ENCODE results near the gene ZNF470.

ZNF470 gene

DNA sequence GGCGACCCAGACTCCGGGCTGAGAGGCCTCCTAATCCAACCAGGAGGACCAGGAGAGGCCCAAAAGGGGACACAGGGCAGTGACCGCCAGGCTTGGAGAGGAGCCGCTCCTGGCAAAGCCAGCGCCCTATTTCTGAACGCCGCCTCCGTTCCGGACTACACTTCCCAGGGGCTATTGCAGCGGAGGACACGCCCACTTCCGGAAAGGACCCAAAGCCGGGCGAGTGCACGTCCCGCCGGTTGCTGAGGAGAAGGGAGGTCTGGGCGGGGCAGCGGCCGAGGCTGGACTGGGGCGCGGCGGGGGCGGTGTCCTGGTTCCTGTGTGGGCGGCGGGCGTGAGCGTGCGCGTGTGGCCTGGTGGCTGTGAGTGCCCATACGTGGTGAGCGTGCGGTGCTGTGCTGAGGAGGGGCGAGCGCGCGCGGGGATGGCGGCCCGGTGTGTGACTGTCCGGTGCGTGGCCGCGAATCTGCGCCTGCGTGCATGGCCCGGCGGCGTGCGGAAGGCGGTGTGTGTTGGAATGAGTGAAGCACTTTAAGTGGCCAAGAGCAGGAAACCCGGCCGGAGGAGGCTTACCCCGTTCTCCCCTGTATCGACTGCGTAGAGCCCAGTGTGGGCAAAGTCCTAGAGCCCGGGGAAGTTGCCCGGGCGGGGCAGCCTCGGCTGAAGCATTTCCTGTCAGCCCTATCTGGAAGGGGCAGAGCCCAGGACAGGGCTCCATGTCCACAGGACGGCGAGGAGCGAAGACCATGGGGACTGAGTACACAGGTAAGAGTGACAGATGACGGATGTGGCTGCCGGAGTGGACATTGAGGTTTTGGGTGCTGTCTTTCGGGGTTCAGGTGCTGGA lies at the start of gene ZNF470:
Gene ZNF470 (plus strand): TSS at position 195 of the 847 bp plus-strand sequence. CDS start 2,844 bp downstream, outside the sequence.
- DNase-seq (ENCODE audit: low spot score) = peak; percentile 53
- no peak for FAIRE-seq

DNA sequence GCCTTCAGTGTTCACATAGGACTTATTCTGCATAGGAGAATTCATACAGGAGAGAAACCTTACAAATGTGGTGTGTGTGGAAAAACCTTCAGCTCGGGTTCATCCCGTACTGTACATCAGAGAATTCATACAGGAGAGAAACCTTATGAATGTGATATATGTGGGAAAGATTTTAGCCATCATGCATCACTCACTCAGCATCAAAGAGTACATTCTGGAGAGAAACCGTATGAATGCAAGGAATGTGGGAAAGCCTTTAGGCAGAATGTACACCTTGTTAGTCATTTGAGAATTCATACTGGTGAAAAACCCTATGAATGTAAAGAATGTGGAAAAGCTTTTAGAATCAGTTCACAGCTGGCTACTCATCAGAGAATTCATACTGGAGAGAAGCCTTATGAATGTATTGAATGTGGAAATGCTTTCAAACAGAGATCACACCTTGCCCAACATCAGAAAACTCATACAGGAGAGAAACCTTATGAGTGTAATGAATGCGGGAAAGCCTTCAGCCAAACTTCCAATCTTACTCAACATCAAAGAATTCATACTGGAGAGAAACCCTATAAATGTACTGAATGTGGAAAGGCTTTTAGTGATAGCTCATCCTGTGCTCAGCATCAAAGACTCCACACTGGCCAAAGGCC lies 41.9 kb upstream of the ZNF470 start:
- no peak for FAIRE-seq
- DNase-seq (ENCODE audit: low spot score) = no peak

DNA sequence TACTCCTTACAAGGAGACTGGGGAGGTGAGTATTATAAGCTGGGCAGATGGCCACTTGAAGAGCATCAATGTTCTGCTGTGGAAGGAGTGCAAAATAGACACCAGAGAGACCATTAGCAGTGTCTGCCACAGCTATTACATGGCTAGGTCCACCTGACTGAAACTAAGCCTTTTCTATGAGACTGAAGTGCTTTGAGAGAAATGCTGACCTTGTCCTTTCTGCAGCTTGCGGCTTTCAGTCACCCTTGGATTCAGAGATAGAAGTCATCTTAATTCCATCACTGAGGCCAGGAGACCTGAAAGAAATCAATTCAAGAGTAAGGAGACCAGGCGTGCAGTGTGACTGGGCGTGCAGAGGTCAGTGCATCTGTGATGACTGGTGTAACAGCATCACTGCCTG lies 29.8 kb upstream of the ZNF470 start:
- no peak for FAIRE-seq

DNA sequence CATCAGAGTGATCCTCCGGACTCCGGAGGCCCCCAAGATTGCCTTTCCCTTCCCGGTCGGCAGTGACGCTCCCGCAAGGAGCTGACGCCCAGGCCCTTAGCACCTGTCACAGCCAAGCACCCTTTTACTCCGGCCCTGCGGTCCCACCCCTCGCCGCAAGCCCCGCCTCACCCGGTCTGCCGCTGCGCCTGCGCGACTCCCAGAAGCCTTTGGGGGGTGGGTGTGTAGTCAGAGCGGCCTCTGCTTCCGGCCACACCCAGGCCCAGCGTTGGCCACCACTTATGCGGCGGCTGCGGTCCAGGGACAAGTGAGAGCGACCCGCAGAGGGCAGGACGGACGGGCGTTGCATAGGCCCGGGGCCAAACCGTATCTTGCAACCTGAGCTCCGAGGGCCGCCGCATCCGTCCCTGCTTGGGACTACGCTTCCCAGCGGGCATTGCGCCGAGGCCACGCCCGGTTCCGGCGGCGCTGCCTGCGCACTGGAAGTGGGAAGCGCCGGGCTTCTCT lies 29.0 kb upstream of the ZNF470 start:
- peak; percentile 66 for DNase-seq (ENCODE audit: low spot score)

More for the DNA sequence above, 29.8 kb upstream of the ZNF470 start:
- no peak for DNase-seq (ENCODE audit: low spot score)

DNA sequence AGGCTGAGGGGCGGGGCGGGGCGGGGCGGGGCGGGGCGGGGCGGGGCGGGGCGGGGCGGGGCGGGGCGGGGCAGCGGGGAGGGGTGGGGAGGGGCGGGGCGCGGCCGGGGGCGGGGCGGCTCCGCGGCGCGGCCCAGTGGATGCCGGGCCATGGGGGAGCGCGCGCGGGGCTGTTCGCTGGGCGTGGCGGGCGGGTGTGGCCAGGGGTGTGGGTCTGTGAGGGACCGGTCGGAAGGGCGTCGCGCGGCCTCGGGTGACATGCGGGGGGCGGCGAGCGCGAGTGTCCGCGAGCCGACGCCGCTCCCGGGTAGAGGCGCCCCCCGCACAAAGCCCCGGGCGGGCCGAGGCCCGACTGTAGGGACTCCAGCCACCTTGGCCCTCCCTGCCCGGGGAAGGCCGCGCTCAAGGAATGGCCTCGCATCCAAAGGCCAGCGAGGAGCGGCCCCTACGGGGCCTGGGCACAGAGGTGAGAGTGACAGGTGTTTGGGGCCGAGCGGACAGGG lies 28.5 kb upstream of the ZNF470 start, which contains the start of gene ZFP28:
Gene ZFP28 (plus strand): TSS at position 188 of the 503 bp plus-strand sequence. CDS start 71 bp downstream, at position 259.
- no peak for DNase-seq (ENCODE audit: low spot score)
- no peak for FAIRE-seq

More for the DNA sequence above, 29.0 kb upstream of the ZNF470 start:
- FAIRE-seq = no peak

DNA sequence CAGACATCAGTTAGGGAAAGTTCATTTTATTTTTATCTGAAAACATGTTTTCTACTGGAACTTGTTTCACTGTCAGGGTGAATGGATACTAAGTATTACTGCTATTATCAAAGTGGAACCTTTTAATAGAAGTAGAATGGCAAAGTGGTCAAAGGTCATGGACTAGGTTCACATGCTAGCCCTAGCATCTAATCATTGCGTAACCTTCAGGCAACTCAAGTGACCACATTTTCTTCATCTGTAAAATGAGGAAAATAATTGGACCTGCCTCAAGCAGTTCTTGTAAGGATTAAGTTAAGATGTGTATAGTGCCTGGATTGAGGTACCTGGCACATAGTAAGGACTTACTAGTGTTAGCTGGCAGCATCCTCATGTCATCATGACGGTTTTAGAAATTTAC lies 23.5 kb upstream of the ZNF470 start:
- DNase-seq (ENCODE audit: low spot score) = no peak
- FAIRE-seq = no peak

DNA sequence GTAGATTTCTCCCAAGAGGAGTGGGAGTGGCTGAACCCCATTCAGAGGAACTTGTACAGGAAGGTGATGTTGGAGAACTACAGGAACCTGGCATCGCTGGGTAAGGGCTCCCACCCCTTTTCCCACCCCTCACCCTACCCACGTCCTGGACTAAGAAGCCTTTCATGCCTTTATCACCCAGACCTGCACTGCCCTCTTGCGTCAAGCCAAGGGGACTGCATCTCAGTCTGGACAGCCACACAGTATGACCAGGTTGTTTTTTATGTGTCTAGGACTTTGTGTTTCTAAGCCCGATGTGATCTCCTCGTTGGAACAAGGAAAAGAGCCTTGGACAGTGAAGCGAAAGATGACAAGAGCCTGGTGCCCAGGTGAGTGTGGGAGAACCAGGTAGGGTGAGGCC lies 19.7 kb upstream of the ZNF470 start:
- no peak for FAIRE-seq
- DNase-seq (ENCODE audit: low spot score) = no peak

DNA sequence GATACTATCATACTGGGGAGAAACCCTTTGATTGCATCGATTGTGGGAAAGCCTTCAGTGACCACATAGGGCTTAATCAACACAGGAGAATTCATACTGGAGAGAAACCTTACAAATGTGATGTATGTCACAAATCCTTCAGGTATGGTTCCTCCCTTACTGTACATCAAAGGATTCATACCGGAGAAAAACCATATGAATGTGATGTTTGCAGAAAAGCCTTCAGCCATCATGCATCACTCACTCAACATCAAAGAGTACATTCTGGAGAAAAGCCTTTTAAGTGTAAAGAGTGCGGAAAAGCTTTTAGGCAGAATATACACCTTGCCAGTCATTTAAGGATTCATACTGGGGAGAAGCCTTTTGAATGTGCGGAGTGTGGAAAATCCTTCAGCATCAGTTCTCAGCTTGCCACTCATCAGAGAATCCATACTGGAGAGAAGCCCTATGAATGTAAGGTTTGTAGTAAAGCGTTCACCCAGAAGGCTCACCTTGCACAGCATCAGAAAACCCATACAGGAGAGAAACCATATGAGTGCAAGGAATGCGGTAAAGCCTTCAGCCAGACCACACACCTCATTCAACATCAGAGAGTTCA lies 12.9 kb upstream of the ZNF470 start:
- FAIRE-seq (no peak), DNase-seq (ENCODE audit: low spot score) (no peak)

DNA sequence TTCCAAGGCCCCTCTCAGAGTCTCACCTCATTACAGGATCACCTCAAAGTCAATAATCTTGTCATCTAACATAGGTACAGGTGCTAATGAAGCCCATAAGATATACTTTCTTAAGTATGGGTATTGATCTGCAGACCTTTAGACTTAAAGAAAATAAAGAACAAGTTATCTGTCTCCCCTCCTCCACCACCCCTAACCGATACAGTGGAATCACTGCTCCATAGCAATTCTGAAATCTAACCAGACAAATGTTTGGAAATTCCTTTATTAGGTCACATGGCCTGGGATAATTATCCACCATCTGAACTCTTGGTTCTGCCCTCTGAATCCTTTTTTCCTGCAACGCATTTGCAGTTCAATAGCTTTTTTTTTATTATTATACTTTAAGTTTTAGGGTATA lies 4.5 kb upstream of the ZNF470 start:
- no peak for DNase-seq (ENCODE audit: low spot score)
- no peak for FAIRE-seq

DNA sequence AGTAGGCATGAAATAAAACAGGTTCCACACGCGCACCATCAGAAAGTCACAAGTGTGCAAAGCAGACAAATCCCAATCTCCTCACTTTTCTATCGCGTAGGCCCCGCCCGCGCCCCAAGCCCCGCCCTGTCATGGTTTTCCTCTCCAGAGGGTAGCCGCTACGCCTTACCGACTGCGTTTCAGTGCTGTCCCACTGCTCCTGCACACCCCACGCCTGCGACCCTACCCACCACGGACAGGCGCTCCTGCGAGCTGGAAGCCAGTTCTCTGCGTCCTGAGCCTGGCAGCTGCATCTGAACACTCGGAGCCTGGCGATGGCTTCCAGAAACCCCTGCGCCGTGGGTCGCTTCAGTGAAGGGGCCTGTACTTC lies 379 bp upstream of the ZNF470 start:
- DNase-seq (ENCODE audit: low spot score) (no peak), FAIRE-seq (no peak)

DNA sequence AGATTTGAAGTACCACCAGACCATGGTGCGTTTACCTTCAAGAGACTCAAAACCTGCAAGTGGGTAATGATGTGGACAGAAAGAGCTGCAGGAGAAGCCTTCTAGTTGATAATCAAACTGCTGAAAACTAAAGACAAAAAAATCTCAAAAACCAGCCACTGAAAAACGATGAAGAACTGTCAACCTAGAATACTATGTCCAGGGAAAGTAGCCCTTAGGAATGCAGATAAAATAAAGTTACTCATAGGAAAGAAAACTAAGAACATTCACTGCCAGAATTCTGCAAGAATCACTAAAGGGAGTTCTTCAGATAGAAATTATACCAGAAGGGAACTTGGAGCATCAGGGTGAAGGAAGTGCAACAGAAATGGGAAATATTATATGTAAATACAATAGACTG lies 5.3 kb downstream of the ZNF470 start:
- DNase-seq (ENCODE audit: low spot score) = no peak
- no peak for FAIRE-seq

DNA sequence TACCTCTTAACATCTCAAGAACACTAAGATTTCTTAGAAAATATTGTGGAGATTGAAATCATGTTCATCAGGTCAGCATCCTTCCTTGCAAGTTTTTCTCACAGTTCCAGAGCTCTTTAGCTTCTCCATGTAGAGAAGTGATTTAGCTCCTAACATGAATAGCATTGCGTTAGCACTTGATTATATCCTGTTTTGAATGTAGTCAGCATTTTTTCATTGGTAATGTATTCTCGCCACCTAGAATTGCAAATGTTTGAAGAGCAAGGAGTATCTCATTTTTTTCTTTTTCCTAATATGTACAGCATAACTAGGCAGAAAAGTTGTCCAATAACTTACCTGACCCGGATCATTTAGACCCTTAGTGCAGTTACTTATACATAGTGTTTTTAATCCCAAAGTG lies 6.6 kb downstream of the ZNF470 start:
- no peak for FAIRE-seq
- DNase-seq (ENCODE audit: low spot score) = no peak

DNA sequence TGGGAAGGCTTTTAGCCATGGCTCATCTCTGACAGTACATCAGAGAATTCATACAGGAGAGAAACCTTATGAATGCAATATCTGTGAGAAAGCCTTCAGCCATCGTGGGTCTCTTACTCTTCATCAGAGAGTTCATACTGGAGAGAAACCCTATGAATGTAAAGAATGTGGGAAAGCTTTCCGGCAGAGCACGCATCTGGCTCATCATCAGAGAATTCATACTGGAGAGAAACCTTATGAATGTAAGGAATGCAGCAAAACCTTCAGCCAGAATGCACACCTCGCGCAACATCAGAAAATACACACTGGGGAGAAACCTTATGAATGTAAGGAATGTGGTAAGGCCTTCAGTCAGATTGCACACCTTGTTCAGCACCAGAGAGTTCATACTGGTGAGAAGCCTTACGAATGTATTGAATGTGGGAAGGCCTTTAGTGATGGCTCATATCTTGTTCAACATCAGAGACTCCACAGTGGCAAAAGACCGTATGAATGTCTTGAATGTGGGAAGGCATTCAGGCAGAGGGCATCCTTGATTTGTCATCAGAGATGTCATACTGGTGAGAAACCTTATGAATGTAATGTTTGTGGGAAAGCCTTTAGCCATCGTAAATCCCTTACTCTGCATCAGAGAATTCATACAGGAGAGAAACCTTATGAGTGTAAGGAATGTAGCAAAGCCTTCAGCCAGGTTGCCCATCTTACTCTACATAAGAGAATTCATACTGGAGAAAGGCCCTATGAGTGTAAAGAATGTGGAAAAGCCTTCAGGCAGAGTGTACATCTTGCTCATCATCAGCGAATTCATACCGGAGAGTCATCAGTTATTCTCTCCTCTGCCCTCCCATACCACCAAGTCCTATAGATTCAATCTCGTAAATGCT lies 10.7 kb downstream of the ZNF470 start:
- DNase-seq (ENCODE audit: low spot score) (no peak), FAIRE-seq (no peak)

DNA sequence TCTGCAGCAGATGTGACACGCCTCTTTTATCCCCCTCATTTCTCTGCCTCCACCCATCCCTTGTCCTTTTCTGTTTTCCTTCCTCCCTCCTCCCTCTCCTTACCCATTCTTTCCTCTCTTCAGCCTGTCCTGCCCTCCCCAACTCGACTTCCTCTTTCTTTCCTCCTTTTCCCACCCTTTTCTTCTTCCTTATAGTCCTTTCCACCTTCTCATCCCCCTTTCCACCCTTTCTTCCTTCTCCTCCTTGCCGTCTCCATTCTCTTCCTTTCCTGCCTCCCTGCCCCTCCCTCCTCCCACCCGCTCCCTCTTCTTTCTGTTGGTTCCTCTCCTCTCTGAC lies 27.1 kb downstream of the ZNF470 start:
- FAIRE-seq (no peak), DNase-seq (ENCODE audit: low spot score) (no peak)

DNA sequence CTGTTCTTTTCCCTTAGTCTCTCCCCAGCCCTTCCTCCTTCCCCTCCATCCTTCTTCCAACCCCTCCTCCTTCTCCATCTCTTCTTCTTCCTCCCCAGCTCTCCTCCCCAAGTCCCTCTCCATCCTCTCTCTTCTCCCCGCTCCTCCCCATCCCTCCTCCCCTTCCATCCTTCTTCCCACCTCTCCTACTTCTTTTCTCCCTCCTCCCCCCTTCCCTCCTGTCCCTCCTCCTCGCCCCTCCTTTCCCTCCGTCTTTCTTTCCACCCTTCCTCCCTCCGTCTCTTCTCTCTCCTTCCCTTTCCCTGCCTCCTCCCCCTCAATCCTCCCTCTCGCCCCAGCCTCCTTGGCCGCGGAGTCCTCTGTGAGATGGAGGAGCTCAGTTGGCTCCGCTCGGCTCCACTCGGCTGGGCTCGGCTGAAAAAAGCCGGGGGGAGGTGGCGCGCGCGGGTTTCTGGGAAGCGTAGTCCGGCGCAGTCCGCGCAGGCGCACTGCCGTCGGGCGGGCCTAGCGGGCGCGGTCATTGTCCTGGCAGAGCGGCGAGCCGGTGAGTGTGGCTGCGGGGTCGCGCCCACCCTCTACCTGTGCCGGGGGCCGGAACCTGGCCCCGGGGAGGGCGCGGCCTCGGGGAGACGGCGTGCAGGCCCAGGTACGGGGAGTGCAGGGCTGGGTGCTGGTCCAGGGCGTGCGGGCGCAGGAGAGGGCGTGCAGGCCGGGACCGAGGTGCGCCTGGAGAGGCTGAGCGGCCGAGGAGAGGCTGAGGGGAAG lies 27.7 kb downstream of the ZNF470 start, which contains the start of gene ZNF71:
Gene ZNF71 (plus strand): TSS at position 520 of the 765 bp plus-strand sequence. CDS start 6,257 bp downstream, outside the sequence.
- FAIRE-seq (no peak), DNase-seq (ENCODE audit: low spot score) (peak; percentile 47)

DNA sequence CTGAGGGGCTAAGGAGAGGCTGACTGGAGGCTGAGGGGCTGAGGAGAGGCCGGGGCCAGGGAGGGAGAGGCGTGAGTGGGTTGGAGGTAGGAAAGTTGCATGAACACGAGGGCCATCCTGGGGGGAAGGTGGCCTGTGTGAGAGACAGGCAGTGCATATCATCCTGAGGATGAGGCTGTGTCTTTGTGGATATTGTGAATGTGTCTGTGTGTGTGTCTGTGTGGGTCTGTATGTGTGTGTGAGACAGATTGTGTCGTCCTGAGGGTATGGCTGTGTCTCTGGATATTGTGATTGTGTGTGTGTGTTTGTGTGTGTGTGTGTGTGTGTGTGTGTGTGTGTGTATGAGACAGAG lies 28.3 kb downstream of the ZNF470 start:
- FAIRE-seq (no peak), DNase-seq (ENCODE audit: low spot score) (no peak)

DNA sequence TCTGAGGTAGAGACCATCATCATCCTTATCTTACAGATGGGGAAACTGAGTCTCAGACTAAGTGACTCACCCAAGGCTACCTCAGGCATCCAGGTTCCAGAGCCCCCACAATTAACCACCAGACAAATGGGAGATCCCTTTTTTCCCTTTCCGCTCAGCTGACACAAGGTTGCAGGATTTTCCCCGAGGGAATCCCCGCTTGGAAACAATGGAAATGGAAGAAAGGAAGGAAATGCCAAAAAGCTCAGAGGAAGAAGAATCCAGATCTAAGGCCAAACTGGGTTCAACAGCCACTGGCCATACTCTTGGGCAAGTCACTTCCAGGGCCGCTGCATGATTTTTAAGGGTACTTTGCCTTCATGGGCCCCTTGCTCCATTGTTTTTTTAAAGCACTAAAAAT lies 29.4 kb downstream of the ZNF470 start:
- DNase-seq (ENCODE audit: low spot score) = no peak
- no peak for FAIRE-seq

DNA sequence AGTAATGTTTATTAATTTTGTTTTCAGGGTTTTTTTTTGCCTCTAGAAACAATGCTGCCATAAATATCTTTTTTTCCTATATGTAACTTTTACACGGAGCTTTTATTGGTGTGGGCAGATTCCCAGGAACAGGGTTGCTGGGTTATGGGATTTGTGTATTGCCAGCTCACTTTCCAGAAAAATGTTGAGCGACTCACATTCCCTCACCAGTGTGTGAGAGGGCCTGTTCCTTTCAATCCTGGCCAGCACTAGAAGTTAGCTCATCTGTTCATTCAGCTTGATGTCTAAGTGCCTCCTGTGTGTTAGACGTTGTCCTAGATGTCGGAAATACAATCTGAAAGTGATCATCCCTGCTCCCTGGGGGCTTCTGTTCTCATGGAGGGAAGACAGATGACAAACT lies 30.4 kb downstream of the ZNF470 start:
- DNase-seq (ENCODE audit: low spot score) = no peak
- no peak for FAIRE-seq

DNA sequence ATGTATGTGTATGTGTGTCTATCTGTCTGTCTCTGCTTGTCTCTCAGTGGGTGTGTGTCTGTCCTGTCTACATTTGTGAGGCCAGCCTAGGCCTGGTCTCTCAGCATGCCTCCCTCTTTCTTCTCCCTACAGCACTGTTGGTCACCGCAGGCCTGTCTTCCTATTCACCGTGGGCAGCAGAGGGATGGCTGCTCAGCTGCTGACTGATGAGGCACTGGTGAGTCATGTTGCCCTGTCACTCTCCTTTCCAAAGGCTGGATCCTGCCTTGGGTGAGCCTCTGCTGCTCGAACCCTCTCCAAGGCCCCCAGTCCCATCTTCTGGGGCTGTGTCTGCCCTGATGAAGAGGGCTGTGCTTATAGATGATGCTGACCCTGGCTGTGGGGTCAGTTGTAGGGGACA lies 34.1 kb downstream of the ZNF470 start:
- DNase-seq (ENCODE audit: low spot score) (peak; percentile 31), FAIRE-seq (no peak)

DNA sequence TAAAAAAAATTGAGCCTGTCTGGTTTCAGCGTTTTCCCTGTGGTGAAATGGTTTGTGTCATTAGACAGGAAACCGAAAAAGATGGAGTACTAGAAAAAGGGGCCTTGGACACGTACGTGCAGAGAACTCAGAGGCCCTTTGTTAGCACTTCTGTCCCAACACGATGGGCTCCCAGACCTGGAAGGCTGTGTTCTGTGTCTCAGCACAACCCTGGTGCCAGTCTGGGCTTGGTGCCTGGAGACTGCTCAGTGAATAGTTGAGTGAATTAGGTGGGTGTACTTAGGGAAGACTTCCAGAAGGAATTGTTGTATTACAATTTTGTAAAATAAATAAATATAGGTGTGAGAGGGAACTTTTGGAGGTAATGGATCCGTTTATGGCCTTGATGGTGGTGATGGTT lies 36.6 kb downstream of the ZNF470 start:
- FAIRE-seq (no peak), DNase-seq (ENCODE audit: low spot score) (no peak)
